HG02642 (cell line): ENCODE measurements around the gene ZCCHC4.
"Not testable (repeated sequence)": the region's sequence is repeated elsewhere in the genome, so short reads cannot be mapped to it uniquely, and the experiment has no call there.

Experiments
- ATAC-seq: cut with Tn5 transposase; IDR thresholded peaks from one replicate; pipeline ENCODE4 v1.9.1; 2021; ENCODE audit warnings: mild to moderate bottlenecking; ENCODE audit not compliant: unreplicated experiment, poor library complexity

Gene ZCCHC4

GRCh38 chr4:25320336-25320735 lies 7.8 kb downstream of the ZCCHC4 start:
- ATAC-seq: no peak

- no peak for ATAC-seq
These were observed 8.2 kb downstream of the ZCCHC4 start for GRCh38 chr4:25320773-25321172.

GRCh38 chr4:25321703-25322102 lies 9.1 kb downstream of the ZCCHC4 start:
- ATAC-seq: no peak

GRCh38 chr4:25328463-25328862 lies 15.9 kb downstream of the ZCCHC4 start:
- ATAC-seq: not testable (repeated sequence)

- no peak for ATAC-seq
These were observed 17.8 kb downstream of the ZCCHC4 start for GRCh38 chr4:25330335-25330734.

- peak; percentile 81 for ATAC-seq
These were observed 18.6 kb downstream of the ZCCHC4 start for GRCh38 chr4:25330905-25331808.

GRCh38 chr4:25343671-25344070 lies 31.1 kb downstream of the ZCCHC4 start:
- ATAC-seq: no peak

- no peak for ATAC-seq
These were observed 33.2 kb downstream of the ZCCHC4 start for GRCh38 chr4:25345744-25346143.

GRCh38 chr4:25346913-25347312 lies 34.3 kb downstream of the ZCCHC4 start:
- peak; percentile 76 for ATAC-seq

GRCh38 chr4:25347473-25347872 lies 34.9 kb downstream of the ZCCHC4 start:
- ATAC-seq: no peak

- no peak for ATAC-seq
These were observed 35.4 kb downstream of the ZCCHC4 start for GRCh38 chr4:25347971-25348370.

GRCh38 chr4:25350561-25350960 lies 38.0 kb downstream of the ZCCHC4 start:
- no peak for ATAC-seq

- no peak for ATAC-seq
These were observed 39.3 kb downstream of the ZCCHC4 start for GRCh38 chr4:25351777-25352416.

GRCh38 chr4:25356068-25356467 lies 43.5 kb downstream of the ZCCHC4 start:
- no peak for ATAC-seq

- ATAC-seq: no peak
These were observed 46.1 kb downstream of the ZCCHC4 start for GRCh38 chr4:25358515-25359275.

- ATAC-seq: no peak
These were observed 48.7 kb downstream of the ZCCHC4 start for GRCh38 chr4:25361253-25361652.

- ATAC-seq: no peak
These were observed 54.5 kb downstream of the ZCCHC4 start for GRCh38 chr4:25367004-25367621.

GRCh38 chr4:25367877-25368276 lies 55.3 kb downstream of the ZCCHC4 start:
- no peak for ATAC-seq

- no peak for ATAC-seq
These were observed 55.7 kb downstream of the ZCCHC4 start for GRCh38 chr4:25368315-25368714.

GRCh38 chr4:25370242-25370641 lies 57.7 kb downstream of the ZCCHC4 start:
- no peak for ATAC-seq
